GM12872 (cell line): ENCODE measurements around the gene SUGCT.

Experiments used
- CTCF ChIP-seq: IDR thresholded peaks from 3 replicates; pipeline ENCODE4 v1.5.1; 2011; ENCODE audit warnings: low read depth, mild to moderate bottlenecking, low read length, moderate library complexity; ENCODE audit not compliant: insufficient read depth

Gene SUGCT

GRCh38 chr7:40582539-40582938 is 447.7 kb downstream of the SUGCT start:
- TF ChIP-seq CTCF = no peak

DNA sequence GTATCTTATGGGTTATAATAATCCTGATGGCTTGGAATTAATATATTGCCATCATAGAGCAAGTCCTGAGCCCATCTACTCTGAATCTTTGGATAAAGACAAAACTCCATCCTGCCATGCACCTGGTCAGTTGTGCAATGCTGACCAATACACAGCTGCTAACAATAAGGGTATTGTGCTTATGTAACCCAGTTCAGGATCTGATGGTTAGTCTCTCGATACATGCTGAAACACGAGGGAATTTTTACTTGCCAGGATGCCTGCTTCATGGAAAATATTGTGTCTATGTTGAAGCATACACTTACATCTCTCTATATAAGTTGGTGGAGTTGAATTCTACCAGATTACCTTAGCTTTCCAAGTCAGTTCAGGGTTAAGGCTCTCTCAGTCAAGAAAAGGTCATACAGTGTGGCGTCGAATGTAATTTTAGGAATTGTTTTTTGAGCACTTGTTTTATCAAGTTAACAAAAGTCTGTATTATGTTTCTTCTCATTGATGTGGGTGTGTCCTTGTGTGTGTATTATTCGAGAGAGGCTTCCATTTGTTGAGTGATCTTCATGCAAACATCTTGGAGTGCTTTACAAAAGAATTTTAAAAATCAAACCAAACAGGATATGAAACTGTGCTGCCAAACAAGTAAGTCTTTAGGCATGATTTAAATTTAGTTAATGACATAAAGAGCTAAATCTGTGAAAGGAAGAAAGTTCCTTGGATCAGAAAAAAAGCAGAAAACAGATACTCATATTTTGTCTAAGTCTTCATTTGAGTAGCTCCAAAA is 449.1 kb downstream of the SUGCT start:
- TF ChIP-seq CTCF = no peak

DNA sequence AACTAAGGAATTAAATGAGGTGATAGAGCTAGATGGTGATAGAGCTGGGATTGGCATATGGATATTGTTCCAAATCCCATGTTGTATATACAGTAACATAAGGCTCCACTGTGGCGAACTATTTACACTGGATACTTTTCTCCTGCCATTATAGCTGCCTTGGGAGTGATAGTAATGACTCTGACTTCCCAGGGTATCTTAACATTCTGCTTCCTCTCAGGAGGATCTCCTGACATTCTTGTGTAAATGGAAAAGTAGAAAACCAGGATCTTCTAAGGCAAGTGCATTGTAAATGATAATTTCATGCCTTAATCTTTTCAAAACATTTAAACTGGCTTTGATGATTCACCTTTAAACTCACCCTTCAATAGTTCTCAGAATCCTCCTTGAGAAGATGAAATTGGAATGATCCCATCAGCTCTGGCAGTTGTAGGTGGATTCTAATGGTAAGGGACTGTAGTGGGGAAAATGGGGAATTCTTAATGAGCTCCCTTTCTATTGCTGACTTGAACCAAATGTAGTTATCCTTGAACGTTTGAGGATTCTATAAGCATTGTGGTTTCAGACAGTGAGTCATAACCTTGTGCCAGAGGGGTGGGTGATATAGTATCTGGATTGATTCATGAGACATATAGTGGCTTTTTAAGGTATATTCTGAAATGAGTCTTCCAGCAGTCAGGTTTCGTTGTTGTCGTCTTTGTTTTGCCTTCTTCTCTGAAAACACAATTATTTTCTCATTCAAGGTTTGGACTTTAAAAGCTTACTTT is 450.0 kb downstream of the SUGCT start:
- TF ChIP-seq CTCF = no peak

DNA sequence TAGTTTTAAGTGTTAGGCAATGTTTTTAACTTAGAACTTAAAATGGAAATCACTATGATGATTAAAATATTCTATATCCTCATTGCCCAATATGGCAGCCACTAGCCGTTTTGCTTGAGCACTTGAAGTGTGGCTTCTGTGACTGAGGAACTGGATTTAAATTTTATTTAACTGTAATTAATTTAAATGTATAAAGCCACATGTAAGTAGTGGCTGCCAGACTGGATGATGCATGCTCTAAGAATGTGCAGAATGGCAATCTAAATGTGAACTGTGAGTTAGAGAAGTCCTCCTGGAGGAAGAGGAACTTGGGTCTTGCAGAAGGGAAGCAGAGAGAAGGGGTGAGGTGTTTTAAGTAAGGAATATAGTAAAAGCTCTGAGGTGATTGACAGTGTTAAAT is 451.4 kb downstream of the SUGCT start:
- no peak for TF ChIP-seq CTCF

- no peak for TF ChIP-seq CTCF
Observed at GRCh38 chr7:40587419-40587818, 452.6 kb downstream of the SUGCT start.

DNA sequence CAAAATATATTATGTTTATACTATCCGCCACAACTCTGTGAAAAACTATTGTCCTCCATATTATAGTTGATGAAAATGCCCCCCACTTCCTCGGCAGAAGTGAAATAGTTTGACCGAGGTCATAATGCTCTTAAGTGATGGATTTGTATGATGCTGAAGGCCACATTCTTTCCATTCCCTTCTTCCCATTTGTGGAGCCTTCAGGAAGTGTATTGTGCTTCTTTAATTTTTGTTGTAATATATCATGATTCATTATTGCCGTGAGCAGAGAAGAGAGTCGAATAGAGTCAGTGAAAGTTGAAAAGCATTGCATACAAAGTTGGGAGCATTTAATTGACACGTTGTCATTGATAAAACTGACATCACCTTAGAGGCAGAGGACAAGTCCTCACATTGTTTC is 460.3 kb downstream of the SUGCT start:
- TF ChIP-seq CTCF = no peak

- no peak for TF ChIP-seq CTCF
Observed at GRCh38 chr7:40595832-40596231, 461.0 kb downstream of the SUGCT start.
